Activated naive CD4-positive, alpha-beta T cell treated with anti-CD3 and anti-CD28 coated beads, Interleukin-2, amount 10 ng/mL, durations not matched to agents 7 days and 5 days (primary cell): ENCODE data around the gene ACVR1.

Experiments used
- CTCF ChIA-PET: fragments of 350-600 bp; sonication (Branson Sonifier 250); formaldehyde crosslinking; loops from one replicate; lab custom pipeline; 2021; ENCODE audit warnings: antibody characterized with exemption; lab: Charles Lee
- DNase-seq: peaks from one replicate; pipeline ENCODE4 v3.0.0-alpha.2; 2020
- H3K27ac Mint-ChIP-seq: one replicate; pipeline ENCODE4 v1.8.0; 2021; ENCODE audit warnings: mild to moderate bottlenecking, moderate library complexity, mixed read lengths
- H3K27me3 Mint-ChIP-seq: one replicate; pipeline ENCODE4 v1.8.0; 2021; ENCODE audit warnings: mild to moderate bottlenecking, mixed read lengths
- H3K36me3 Mint-ChIP-seq: one replicate; pipeline ENCODE4 v1.8.0; 2021; ENCODE audit warnings: mixed read lengths
- H3K4me1 Mint-ChIP-seq: one replicate; pipeline ENCODE4 v1.8.0; 2021; ENCODE audit warnings: mixed read lengths
- H3K4me3 Mint-ChIP-seq: one replicate; pipeline ENCODE4 v1.8.0; 2021; ENCODE audit warnings: mild to moderate bottlenecking, moderate library complexity, mixed read lengths
- H3K9me3 Mint-ChIP-seq: one replicate; pipeline ENCODE4 v1.8.0; 2021; ENCODE audit warnings: mixed read lengths

Gene ACVR1

GRCh38 chr2:157691695-157692094 is 184.4 kb downstream of the ACVR1 start:
- no peak overlapping the region for H3K4me3 Mint-ChIP-seq
- CTCF ChIA-PET: no interaction called here

GRCh38 chr2:157691131-157691530 is 185.0 kb downstream of the ACVR1 start:
- no peak for DNase-seq
- H3K36me3 Mint-ChIP-seq: no peaks in the 10 kb centered on the region
- no peak overlapping the region for H3K4me3 Mint-ChIP-seq
- no peaks in the 10 kb centered on the region for H3K9me3 Mint-ChIP-seq
- H3K4me1 Mint-ChIP-seq: no peaks in the 10 kb centered on the region
- no peaks in the 10 kb centered on the region for H3K27me3 Mint-ChIP-seq
- CTCF ChIA-PET: no interaction called here
- no peak overlapping the region for H3K27ac Mint-ChIP-seq

More at GRCh38 chr2:157691695-157692094, 184.4 kb downstream of the ACVR1 start:
- Mint-ChIP-seq H3K27ac (no peak overlapping the region), H3K36me3 (no peaks in the 10 kb centered on the region), H3K9me3 (no peaks in the 10 kb centered on the region), H3K4me1 (no peaks in the 10 kb centered on the region), H3K27me3 (no peaks in the 10 kb centered on the region)
- DNase-seq: no peak
